Measurements from ENCODE around the gene ADGRL1. TPM values are rescaled to one million over a fixed set of nuclear protein-coding genes. Genes with fewer than 3 reads are reported as not detected.
A peak's percentile ranks its signal among the peaks of the same experiment; 100 is the strongest.

ADGRL1 gene
- total and polyA plus RNA-seq, 4 experiments from 2014 or later = 0.55 to 22.0 (median 10.3) TPM

DNA sequence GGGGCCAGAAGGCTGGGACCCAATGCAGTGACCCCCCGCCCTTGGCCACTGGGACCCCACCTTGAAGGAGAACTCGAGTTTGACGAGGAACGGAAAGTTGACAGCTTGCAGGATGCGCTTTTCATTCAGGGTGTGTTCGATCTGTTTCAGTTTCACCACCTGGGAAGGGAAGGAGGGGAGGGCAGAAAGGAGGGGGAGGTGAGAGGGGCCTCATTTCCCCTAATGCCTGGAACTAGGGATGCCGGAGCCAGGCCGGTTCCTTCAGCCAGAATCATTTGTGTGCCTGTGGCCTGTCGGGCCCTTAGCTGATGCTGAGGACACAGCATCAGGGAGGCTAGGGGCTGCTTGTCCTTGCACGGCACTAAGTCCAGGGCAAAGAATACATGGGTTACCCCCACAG, 103.2 kb downstream of the ADGRL1 start:
- no peak overlapping the region for H3K27ac Mint-ChIP-seq
- H3K36me3 ChIP-seq (ENCODE audit: insufficient read depth, low read length) = peaks cover 23% of the 10 kb centered on the region
- H3K4me3 Mint-ChIP-seq = no peak overlapping the region
- ChIA-PET CTCF (ENCODE audit: partially characterized antibody) (interaction anchor here (2.6 kb wide), 1 partner anchor 12 kb away, joined by 9 read pairs; no protein-coding TSS in a partner anchor), POLR2A (ENCODE audit: partially characterized antibody) (interaction anchor here (1.0 to 2.2 kb wide), 5 partner anchors 9 to 47 kb away, joined by 3 to 7 read pairs (median 5); partner anchors contain the start of genes ASF1B and PRKACA)
- H3K27ac ChIP-seq (ENCODE audit: low read depth, low read length) = no peak overlapping the region
- H3K4me3 ChIP-seq (ENCODE audit: low read length in 2 of 2) = no peak overlapping the region
- H3K27me3 ChIP-seq (ENCODE audit: insufficient read depth, low read length) = no peaks in the 10 kb centered on the region
- H3K9me3 ChIP-seq (ENCODE audit: control insufficient read depth in 1 of 2, low read length in 2 of 2) = no peaks in the 10 kb centered on the region
- H3K36me3 Mint-ChIP-seq = peaks cover 5 to 22% of the 10 kb centered on the region in 2 donors
- intact Hi-C loops (cut with micrococcal nuclease) = no loop called here
- no peaks in the 10 kb centered on the region for H3K27me3 Mint-ChIP-seq
- H3K9me3 Mint-ChIP-seq = no peaks in the 10 kb centered on the region
- no peaks in the 10 kb centered on the region for H3K4me1 ChIP-seq (ENCODE audit: insufficient read depth, low read length)
- no peak for DNase-seq
- no peaks in the 10 kb centered on the region for H3K4me1 Mint-ChIP-seq

DNA sequence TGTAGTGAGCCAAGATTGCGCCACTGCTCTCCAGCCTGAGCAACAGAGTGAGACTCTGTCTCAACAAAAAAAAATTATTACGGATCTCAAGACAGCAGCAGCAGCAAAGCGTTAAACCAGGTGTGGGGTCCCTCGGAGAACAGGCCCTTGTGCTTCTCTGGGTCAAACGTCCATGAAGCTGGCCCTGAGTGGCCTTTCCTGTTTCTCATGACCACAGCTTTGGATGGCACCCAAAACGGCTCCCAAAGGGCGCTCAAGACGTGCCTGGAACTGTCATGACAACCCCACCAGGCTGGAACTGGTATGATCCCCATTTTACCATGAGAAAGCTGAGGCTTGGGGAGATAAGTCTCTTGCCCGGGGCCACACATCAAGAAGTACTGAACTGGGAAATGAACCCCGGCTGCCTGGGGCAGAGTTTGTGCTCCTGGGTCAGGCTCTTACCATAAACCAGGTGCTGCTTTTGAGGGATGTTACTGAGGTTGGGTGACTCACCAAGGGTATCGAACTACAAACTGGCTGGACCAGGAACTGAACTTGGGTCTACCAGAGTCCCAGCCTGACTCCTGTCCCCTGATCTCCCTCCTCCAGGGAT, 103.8 kb downstream of the ADGRL1 start:
- Histone ChIP-seq H3K27me3 (ENCODE audit: insufficient read depth, low read length) (no peaks in the 10 kb centered on the region), H3K9me3 (ENCODE audit: control insufficient read depth in 1 of 2, low read length in 2 of 2) (no peaks in the 10 kb centered on the region), H3K4me1 (ENCODE audit: insufficient read depth, low read length) (no peaks in the 10 kb centered on the region), H3K36me3 (ENCODE audit: insufficient read depth, low read length) (peaks cover 27% of the 10 kb centered on the region), H3K4me3 (ENCODE audit: low read length in 2 of 2) (no peak overlapping the region), H3K27ac (ENCODE audit: low read depth, low read length) (no peak overlapping the region)
- no peak for DNase-seq
- intact Hi-C loops (cut with micrococcal nuclease) = no loop called here
- Mint-ChIP-seq H3K9me3 (no peaks in the 10 kb centered on the region), H3K4me1 (no peaks in the 10 kb centered on the region), H3K36me3 (peaks cover 8 to 23% of the 10 kb centered on the region in 2 donors), H3K27ac (no peak overlapping the region), H3K27me3 (no peaks in the 10 kb centered on the region), H3K4me3 (no peak overlapping the region)
- ChIA-PET CTCF (ENCODE audit: partially characterized antibody) (interaction anchor here (0.6 to 2.6 kb wide), 2 partner anchors 12 to 141 kb away, joined by 3 to 9 read pairs; no protein-coding TSS in a partner anchor), POLR2A (ENCODE audit: partially characterized antibody) (interaction anchor here (1.0 to 2.2 kb wide), 4 partner anchors 8 to 47 kb away, joined by 3 to 7 read pairs (median 4); partner anchors contain the start of gene ASF1B)

DNA sequence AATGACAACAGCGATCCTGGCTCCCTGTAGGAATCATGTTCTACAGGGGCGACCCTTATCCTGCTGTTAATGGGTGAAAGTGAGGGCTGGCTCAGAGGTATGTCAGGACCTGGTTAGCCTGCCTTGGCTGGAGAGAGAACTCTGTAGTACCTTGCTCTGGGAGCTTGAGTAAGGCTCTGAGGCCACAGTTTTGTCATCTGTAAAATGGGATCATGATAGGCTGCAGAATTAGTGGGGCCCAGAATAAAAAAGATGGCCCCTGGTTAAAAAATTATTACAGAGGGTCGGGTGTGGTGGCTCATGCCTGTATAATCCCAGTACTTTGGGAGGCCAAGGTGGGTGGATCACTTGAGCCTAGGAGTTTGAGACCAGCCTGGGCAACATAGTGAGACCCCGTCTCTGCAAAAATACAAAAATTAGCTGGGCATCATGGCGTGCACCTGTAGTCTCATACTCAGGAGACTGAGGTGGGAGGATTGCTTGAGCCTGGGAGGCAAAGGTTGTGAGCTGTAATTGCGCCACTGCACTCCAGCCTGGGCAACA, 104.9 kb downstream of the ADGRL1 start:
- H3K27ac Mint-ChIP-seq = peak overlapping the region in 1 of 7 donors; percentile 2
- POLR2A ChIA-PET (ENCODE audit: partially characterized antibody) = interaction anchor here (0.8 to 2.2 kb wide), 3 partner anchors 10 to 48 kb away, joined by 3 to 7 read pairs (median 3); partner anchors contain the start of gene ASF1B
- H3K36me3 ChIP-seq (ENCODE audit: insufficient read depth, low read length) = peaks cover 34% of the 10 kb centered on the region

More for the DNA sequence above, 104.9 kb downstream of the ADGRL1 start:
- Histone ChIP-seq H3K27me3 (ENCODE audit: insufficient read depth, low read length) (no peaks in the 10 kb centered on the region), H3K4me1 (ENCODE audit: insufficient read depth, low read length) (no peaks in the 10 kb centered on the region), H3K9me3 (ENCODE audit: control insufficient read depth in 1 of 2, low read length in 2 of 2) (no peaks in the 10 kb centered on the region), H3K4me3 (ENCODE audit: low read length in 2 of 2) (no peak overlapping the region), H3K27ac (ENCODE audit: low read depth, low read length) (no peak overlapping the region)
- no peak overlapping the region for H3K4me3 Mint-ChIP-seq
- no peaks in the 10 kb centered on the region for H3K4me1 Mint-ChIP-seq
- no peaks in the 10 kb centered on the region for H3K9me3 Mint-ChIP-seq
- H3K27me3 Mint-ChIP-seq = no peaks in the 10 kb centered on the region
- CTCF ChIA-PET (ENCODE audit: partially characterized antibody) = no interaction called here
- peaks cover 11 to 29% of the 10 kb centered on the region in 2 donors for H3K36me3 Mint-ChIP-seq
- no peak for DNase-seq
- intact Hi-C loops (cut with micrococcal nuclease) = no loop called here

Other genes with a start within 250 kb of the ADGRL1 start
- 10 to 100 TPM; 17.4 to 17.8 TPM for gene RFX1, start 199.8 kb downstream of the ADGRL1 start, total RNA-seq
- gene RFX1, start 199.8 kb downstream of the ADGRL1 start, polyA plus RNA-seq = 1 to 10 TPM in 1 of 2 donors, not detected in 1; 2.5 TPM
- not detected for gene RLN3, start 178.0 kb downstream of the ADGRL1 start, total RNA-seq
- under 1 TPM in 1 of 2 donors, not detected in 1; 0.41 TPM for gene RLN3, start 178.0 kb downstream of the ADGRL1 start, polyA plus RNA-seq
- 10 to 100 TPM; 74.3 to 76.2 TPM for gene IL27RA, start 174.4 kb downstream of the ADGRL1 start, total RNA-seq
- gene IL27RA, start 174.4 kb downstream of the ADGRL1 start, polyA plus RNA-seq = 100 to 1,000 TPM; 101 to 104 TPM
- gene PALM3, start 144.1 kb downstream of the ADGRL1 start, total RNA-seq = not detected
- not detected for gene PALM3, start 144.1 kb downstream of the ADGRL1 start, polyA plus RNA-seq
- gene MISP3, start 133.4 kb downstream of the ADGRL1 start, total RNA-seq = 1 to 10 TPM; 1.3 to 1.6 TPM
- 1 to 10 TPM in 1 of 2 donors, under 1 TPM in 1; 0.68 to 1.1 TPM for gene MISP3, start 133.4 kb downstream of the ADGRL1 start, polyA plus RNA-seq
- under 1 TPM in 1 of 2 experiments, not detected in 1; 0.55 TPM for gene C19orf67, start 120.4 kb downstream of the ADGRL1 start, total RNA-seq
- not detected for gene C19orf67, start 120.4 kb downstream of the ADGRL1 start, polyA plus RNA-seq
- 10 to 100 TPM; 36.7 to 43.3 TPM for gene SAMD1, start 115.4 kb downstream of the ADGRL1 start, total RNA-seq
- gene SAMD1, start 115.4 kb downstream of the ADGRL1 start, polyA plus RNA-seq = 1 to 10 TPM in 1 of 2 donors, under 1 TPM in 1; 0.16 to 2.4 TPM
- gene PRKACA, start 88.4 kb downstream of the ADGRL1 start, total RNA-seq = 10 to 100 TPM; 48.9 to 51.7 TPM
- gene PRKACA, start 88.4 kb downstream of the ADGRL1 start, polyA plus RNA-seq = 1 to 10 TPM in 1 of 2 donors, under 1 TPM in 1; 0.42 to 2.2 TPM
- 1 to 10 TPM; 2.3 to 3.0 TPM for gene ASF1B, start 69.6 kb downstream of the ADGRL1 start, total RNA-seq
- gene ASF1B, start 69.6 kb downstream of the ADGRL1 start, polyA plus RNA-seq = 1 to 10 TPM; 1.8 to 3.0 TPM
- gene ADGRE5, start 175.3 kb upstream of the ADGRL1 start, total RNA-seq = 100 to 1,000 TPM; 170 to 173 TPM
- gene ADGRE5, start 175.3 kb upstream of the ADGRL1 start, polyA plus RNA-seq = 100 to 1,000 TPM; 211 to 275 TPM
- 100 to 1,000 TPM; 148 TPM for gene DDX39A, start 213.2 kb upstream of the ADGRL1 start, total RNA-seq
- gene DDX39A, start 213.2 kb upstream of the ADGRL1 start, polyA plus RNA-seq = 100 to 1,000 TPM in 1 of 2 donors, 10 to 100 TPM in 1; 95.0 to 145 TPM
- 100 to 1,000 TPM; 189 to 205 TPM for gene PKN1, start 227.1 kb upstream of the ADGRL1 start, total RNA-seq
- 10 to 100 TPM; 41.5 to 87.6 TPM for gene PKN1, start 227.1 kb upstream of the ADGRL1 start, polyA plus RNA-seq